Colonic mucosa (tissue), 4 donors: ENCODE measurements around the gene FGF8. TPM values are rescaled to one million over a fixed set of nuclear protein-coding genes. Genes with fewer than 3 reads are reported as not detected.

Experiments
- DNase-seq: peaks from one replicate; pipeline ENCODE4 v3.0.0-alpha.2; 2020
- H3K27ac ChIP-seq: fragments of 200-600 bp; one replicate; pipeline ENCODE4 v1.8.0; 2021
- H3K27me3 ChIP-seq: fragments of 200-600 bp; one replicate; pipeline ENCODE4 v1.8.0; 2021
- H3K36me3 ChIP-seq: fragments of 200-600 bp; one replicate; pipeline ENCODE4 v1.8.0; 2021
- H3K4me1 ChIP-seq: fragments of 200-600 bp; one replicate; pipeline ENCODE4 v1.8.0; 2021; ENCODE audit warnings: mild to moderate bottlenecking
- H3K4me3 ChIP-seq: fragments of 200-600 bp; one replicate; pipeline ENCODE4 v1.8.0; 2021
- H3K9ac ChIP-seq, 2 donors: one replicate each; pipeline ENCODE4 v1.7.0; 2013; ENCODE audit warnings: control low read depth in 2 of 2, low read depth in 2 of 2, low read length in 2 of 2
- H3K9me3 ChIP-seq: fragments of 200-600 bp; one replicate; pipeline ENCODE4 v1.8.0; 2021
- intact Hi-C: fragments of 100-400 bp; cut with DNase I; formaldehyde crosslinking; loops from one replicate; pipeline ENCODE4 v1.14.1; 2022
- total RNA-seq, 2 donors: library from RNA; stranded (reverse); fragmentation: NEBNext Ultra II Directional in 1 of 2; extraction: Animal tissue kit (Norgen Biotek cat#: 25700) in 1 of 2; gene quantifications; one replicate each; pipeline ENCODE4 v1.2.1, GENCODE V29; 2021
- TF ChIP-seq, protein P1 (sequence below): fragments of 200-600 bp; IDR thresholded peaks from one replicate; pipeline ENCODE4 v1.8.0; 2022; ENCODE audit warnings: antibody characterized with exemption, mild to moderate bottlenecking
- donor health status: healthy.
- donor health status: DM: no; HTN: no; CAD: no.
- donor health status: DM: no; HTN: no; CAD: no.

Gene FGF8
- total RNA-seq: not detected

- Histone ChIP-seq H3K4me3 (no peak within 1 kb of the TSS), H3K27me3 (peaks cover 46% of the 10 kb centered on the region), H3K9me3 (no peaks in the 10 kb centered on the region), H3K36me3 (no peaks in the 10 kb centered on the region), H3K4me1 (peaks cover 7% of the 10 kb centered on the region), H3K9ac (no peak within 1 kb of the TSS), H3K27ac (no peak within 1 kb of the TSS)
- DNase-seq: no peak
- TF ChIP-seq, protein P1, sequence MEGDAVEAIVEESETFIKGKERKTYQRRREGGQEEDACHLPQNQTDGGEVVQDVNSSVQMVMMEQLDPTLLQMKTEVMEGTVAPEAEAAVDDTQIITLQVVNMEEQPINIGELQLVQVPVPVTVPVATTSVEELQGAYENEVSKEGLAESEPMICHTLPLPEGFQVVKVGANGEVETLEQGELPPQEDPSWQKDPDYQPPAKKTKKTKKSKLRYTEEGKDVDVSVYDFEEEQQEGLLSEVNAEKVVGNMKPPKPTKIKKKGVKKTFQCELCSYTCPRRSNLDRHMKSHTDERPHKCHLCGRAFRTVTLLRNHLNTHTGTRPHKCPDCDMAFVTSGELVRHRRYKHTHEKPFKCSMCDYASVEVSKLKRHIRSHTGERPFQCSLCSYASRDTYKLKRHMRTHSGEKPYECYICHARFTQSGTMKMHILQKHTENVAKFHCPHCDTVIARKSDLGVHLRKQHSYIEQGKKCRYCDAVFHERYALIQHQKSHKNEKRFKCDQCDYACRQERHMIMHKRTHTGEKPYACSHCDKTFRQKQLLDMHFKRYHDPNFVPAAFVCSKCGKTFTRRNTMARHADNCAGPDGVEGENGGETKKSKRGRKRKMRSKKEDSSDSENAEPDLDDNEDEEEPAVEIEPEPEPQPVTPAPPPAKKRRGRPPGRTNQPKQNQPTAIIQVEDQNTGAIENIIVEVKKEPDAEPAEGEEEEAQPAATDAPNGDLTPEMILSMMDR: no peak
- intact Hi-C loops: loop anchor here (10.0 kb wide), 1 partner anchor 561 kb away; no protein-coding TSS in a partner anchor
Observed at GRCh38 chr10:101775273-101776160, at the start of gene FGF8. Gene FGF8, minus strand, starts transcription at chr10:101776114. Its CDS starts 214 bp downstream, at chr10:101775900.

DNA sequence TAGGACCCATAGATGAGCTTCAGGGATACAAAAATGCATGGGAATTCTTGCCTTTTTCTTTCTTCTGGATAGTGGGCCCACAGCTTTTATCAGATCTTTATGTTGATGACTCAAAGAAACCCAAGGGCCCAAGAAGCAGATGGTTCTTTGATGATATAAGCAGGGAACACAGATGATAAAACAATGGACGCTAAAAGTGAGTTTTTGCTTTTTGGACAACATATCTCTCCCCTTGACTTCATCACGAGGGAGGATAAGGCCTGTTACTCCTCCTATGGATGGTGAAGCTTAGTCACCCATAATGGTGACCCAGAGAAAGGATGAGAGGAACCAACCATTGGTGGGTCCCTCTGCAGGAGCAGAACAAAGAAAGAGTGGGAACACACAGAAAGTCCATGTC lies 48.8 kb upstream of the FGF8 start:
- intact Hi-C loops: no loop called here
- Histone ChIP-seq H3K27me3 (no peaks in the 10 kb centered on the region), H3K9ac (no peak overlapping the region), H3K27ac (no peak overlapping the region), H3K9me3 (no peaks in the 10 kb centered on the region), H3K4me1 (no peaks in the 10 kb centered on the region), H3K4me3 (no peak overlapping the region), H3K36me3 (no peaks in the 10 kb centered on the region)
- TF ChIP-seq, protein P1: no peak
- DNase-seq: no peak

GRCh38 chr10:101818872-101819633 lies 43.1 kb upstream of the FGF8 start:
- peak; percentile 53 for DNase-seq
- H3K9ac ChIP-seq: peak overlapping the region; percentile 58 to 90
- H3K4me3 ChIP-seq: peak overlapping the region; percentile 31
- no peaks in the 10 kb centered on the region for H3K9me3 ChIP-seq
- H3K36me3 ChIP-seq: no peaks in the 10 kb centered on the region
- H3K4me1 ChIP-seq: peaks cover 7% of the 10 kb centered on the region
- H3K27ac ChIP-seq: peak overlapping the region; percentile 98
- no peaks in the 10 kb centered on the region for H3K27me3 ChIP-seq
- TF ChIP-seq, protein P1: no peak
- intact Hi-C loops: no loop called here

DNA sequence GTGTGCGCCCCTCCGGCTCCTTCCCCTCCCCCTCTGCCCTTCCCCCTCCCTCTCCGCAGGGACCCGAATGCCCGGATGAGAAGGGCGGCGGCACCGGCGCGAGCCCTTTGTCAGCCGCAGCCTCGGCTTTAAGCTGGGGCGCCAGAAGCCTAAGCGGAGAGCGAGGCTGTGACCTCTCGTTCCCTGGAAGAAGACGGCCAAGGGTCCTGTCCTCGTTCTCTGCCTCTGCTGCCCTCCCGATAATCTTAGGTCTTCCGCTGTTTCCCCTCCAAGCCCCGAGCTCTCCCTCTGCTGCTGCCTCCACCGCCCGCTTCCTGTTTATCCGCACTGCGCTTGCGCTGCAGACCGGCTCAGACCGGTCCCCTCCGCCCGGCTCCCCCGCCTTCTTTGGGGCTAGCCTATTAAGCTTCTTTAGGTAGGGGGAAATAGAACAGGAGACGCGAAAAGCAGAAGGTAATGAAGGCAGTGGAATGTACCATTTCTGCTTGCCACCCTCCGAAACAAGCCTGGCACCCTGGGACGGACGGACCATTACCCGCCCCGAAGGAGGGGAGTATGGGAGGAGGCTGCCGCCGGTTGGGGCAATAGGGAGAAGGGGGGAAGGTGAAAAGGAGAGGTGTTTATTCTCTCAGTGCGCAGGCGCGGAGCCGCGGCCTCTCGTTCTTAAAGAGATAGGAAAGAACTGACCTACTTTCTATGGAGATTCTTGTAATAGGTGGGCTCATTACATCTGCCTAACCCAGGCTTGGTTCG lies 42.4 kb upstream of the FGF8 start, which contains the start of gene OGA:
Gene OGA, minus strand, starts transcription at position 326 of the 753 bp plus-strand sequence. CDS start 422 bp downstream, outside the sequence.
- Histone ChIP-seq H3K36me3 (no peaks in the 10 kb centered on the region), H3K27ac (peak within 1 kb of the TSS; percentile 98), H3K9me3 (no peaks in the 10 kb centered on the region), H3K9ac (peak within 1 kb of the TSS; percentile 88 to 99), H3K4me3 (peak within 1 kb of the TSS; percentile 98), H3K27me3 (no peaks in the 10 kb centered on the region), H3K4me1 (peaks cover 7% of the 10 kb centered on the region)
- intact Hi-C loops: no loop called here
- TF ChIP-seq, protein P1: no peak
- peak; percentile 99 for DNase-seq
